Left lobe of liver (tissue), 2 donors: ENCODE data around the gene FAM76B. TPM values are rescaled to one million over a fixed set of nuclear protein-coding genes. Genes with fewer than 3 reads are reported as not detected.
A peak's percentile ranks its signal among the peaks of the same experiment; 100 is the strongest.

Source experiments
- ATAC-seq: fragments of 200-7000 bp; cut with Tn5 transposase; one replicate; pipeline ENCODE4 v1.9.1; 2020; ENCODE audit warnings: mild to moderate bottlenecking, moderate library complexity
- DNase-seq: peaks from one replicate; pipeline ENCODE4 v3.0.0-alpha.2; 2020; ENCODE audit warnings: low spot score
- total RNA-seq: library from RNA; stranded (reverse); gene quantifications from one replicate; pipeline ENCODE4 v1.2.1, GENCODE V29; 2021
- donor health status: DM: no; HTN: no; CAD: no; lungs with moderate emphysema.
- donor health status: DM: no; HTN: yes; CAD: no.

Gene FAM76B
- total RNA-seq, 1 donor from 2014 or later = 20.8 TPM

DNA sequence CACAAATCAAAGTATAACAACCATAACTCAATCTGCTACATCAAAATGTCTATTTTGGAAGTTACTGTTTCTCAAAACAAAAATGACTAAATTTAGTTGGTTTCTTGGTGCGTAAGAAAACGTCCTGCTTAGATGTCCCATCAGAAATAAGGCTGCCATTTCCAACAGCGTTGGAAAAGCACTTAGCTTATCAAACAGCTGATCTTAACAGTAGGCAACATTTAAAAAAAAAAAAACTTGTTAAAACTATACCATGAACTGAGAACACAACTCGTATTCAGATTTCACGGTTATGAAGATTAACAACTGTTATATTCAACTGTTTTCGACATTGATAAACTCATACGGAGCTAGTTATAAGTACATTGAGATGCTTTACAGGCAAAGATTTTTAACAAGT, 3.1 kb upstream of the FAM76B start:
- ATAC-seq = no peak

DNA sequence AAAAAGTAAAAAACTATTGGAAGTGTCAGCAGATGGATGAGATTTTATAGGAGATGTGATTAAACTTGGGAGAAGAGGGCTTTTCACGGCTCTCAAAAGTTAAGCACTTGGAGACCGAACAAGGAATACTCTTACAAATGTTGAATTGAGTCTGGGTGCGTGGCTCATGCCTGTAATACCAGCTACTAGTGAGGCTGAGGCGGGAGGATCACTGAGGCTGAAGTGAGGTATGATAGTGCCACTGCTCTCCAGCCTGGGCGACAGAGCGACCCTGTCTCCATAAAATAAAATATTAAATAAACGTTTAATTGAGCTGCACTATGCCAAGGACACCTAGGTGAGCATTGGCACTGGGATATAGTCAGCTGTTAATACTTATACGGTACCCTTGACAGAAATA, 2.6 kb upstream of the FAM76B start:
- no peak for ATAC-seq
- DNase-seq = no peak

More for the DNA sequence above, 3.1 kb upstream of the FAM76B start:
- no peak for DNase-seq

DNA sequence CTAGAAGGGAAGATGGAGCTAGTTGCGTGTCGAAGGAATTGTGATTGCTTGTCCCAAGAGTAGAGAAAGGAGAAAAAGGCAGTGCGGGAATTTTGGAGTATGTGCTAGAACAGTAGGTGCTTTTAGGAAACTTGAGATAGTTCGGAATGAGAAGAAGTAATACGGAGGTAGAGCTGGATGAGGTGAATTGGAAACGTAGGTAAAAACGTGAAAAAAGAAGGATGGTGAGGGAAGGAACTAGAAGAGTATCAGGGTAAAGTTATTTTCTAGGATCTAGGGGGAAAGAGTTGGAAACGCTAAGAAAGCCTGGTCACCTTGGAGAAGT, 2.1 kb upstream of the FAM76B start:
- DNase-seq (no peak), ATAC-seq (no peak)

DNA sequence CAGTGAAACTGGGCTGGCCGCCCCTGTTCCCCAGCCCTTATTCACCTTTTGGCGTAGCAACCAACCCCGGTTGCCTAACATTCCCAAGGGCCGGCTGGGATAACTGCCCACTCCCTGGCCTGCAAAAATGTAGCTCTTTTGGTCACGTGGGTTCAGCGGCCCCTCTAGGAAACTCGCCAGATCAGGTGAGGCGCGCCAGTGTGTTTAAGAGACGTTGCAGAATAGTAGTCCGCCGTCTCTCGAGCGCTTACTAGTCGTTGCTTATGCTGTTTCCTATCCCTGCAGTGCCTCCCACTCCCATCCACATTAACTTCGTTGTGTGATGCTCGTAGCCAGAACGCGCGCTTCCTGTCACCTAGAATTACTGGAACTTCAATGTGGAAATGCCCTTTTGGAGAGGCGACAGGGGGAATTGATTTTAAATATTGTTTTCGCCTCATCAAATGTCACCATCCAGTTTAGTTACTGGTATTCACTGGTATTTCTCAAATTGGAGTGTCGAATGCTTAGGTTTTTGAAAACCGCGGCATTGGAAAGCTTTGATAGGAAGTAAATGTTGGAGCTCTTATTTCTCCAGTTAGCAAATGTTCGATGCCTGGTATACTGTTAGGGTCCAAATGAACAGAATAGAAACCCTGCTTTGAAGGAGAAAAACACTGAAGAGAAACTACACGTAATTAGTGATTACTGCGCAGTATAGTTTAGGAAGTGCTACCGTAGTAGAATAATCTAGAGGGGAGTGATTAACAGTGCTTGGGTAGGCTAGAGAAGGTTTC, 1.5 kb upstream of the FAM76B start:
- DNase-seq (peak; percentile 96), ATAC-seq (peak; percentile 53)

DNA sequence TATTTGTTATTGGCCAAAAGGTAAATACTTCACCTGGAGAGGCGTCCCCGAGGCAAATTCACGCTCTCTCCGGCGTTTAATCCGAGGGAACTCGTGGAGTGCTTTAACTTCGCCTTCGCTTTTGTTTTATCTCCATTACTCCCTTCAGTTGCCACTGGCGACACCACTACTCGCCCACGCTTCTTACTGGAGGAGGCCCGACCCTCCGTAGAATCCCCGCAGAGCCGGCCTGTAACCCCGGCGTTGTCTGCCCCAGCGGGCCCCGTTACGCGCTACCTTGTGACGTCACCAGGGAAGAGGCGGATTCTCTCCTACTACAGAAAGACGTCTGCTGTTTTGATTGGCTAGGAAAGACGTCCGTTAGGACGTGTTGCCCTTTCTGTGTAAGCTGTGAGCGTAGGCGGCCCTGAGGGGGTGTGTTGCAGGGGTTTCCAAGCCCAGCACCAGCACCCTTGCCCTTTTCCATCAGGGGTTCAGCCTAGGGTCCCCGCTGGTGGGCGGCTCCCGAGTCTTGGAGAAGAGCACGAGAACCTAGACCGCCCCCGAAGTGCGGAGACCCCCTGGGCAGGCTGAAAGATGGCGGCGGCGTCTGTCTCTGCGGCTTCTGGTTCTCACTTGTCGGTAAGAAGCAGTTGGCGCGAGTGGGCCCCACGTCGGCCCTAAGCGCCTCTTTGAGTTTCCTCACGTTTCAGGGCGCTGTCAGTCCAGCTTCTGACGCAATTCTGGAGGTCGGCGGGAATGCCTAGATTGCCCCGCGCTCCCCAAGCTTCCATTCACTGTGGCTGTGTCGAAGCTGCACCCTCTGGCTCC, 746 bp upstream of the FAM76B start, which contains the start of gene CEP57:
TSS of gene CEP57 (plus strand) at position 376 of the 810 bp plus-strand sequence. CDS start at position 577, 201 bp downstream.
- ATAC-seq (peak; percentile 75), DNase-seq (peak; percentile 96)

DNA sequence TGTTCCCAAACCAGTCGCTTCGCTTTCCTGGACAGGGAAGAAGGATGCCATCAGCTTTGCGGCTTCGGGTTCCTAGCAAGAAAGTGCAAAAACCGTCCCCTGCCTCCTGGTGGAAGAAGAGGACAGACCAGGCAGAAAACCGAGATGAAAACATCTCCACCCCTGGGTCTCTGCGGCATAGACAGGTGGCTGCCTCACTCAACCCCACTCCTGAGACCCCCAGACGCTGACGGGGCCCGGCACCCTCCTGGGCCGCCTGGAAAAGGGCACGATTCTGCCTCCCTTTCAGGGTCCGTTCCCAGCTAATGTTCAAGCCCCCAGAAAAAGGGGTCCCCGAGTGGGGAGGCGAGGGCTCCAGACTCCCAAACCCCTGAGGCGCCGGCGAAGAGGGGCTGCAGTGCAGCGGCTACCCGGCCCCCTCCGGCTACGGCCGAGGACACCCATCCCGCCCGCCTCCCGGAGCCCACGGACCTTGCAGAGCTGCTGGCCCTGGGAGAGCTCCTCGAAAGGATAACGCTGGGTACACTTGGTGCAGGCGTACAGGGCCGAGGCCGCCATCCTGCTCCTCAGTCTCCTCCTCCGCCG, 569 bp downstream of the FAM76B start:
- no peak for ATAC-seq
- no peak for DNase-seq

DNA sequence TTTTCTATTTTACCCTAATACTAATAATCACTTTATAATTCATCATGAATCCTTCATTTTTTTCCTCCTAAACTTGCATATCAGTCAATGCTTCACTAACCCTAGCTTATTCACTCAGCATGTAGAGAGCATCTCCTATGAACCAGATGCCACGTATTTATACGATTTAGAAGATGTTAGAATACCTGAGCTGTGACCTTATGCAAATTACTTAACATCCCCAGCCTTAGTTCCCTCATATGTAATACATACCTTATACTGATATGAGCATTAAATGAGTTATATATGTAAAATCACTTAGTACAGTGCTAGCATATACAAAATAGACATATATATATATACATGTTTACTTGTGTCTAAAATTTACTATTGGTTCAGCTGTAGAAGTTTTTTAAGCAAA, 9.0 kb downstream of the FAM76B start:
- DNase-seq = no peak

DNA sequence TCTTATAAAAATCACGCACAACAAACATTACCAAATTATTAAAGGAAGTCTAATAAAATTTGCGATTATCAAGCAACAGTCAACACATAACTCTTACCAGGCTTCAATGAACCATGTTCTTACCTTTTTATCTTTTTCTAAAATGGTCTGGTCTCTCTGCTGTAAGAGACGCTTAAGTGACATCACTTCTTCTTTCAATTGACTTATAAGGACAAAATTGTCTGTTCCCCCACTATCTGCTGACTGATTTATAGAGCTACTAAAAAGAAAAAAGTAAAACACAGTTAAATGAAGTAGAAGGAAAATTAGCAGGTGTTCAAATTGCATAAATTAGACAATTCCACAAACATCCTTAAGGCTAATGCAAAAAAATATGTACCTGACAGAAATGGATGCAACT, 10.9 kb downstream of the FAM76B start:
- no peak for DNase-seq
- ATAC-seq = no peak

More for the DNA sequence above, 9.0 kb downstream of the FAM76B start:
- no peak for ATAC-seq

DNA sequence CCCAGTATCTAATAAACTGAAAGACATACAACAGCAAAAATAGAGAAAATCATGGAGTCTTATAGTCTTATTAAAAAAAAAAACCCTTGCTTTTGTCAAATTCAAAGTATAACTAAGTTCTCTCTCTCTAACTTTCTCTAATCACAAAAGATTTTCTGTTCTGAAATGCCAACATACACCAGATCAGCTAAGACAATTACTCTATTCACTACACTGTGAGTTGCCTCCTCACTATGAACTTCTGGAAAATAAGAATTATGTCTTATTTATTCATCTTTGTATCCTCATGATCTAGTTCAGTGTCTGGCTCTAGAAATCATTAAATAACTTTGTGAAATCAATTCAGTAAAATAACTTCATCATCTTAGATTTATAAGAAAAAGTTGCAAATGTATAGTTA, 12.7 kb downstream of the FAM76B start:
- no peak for ATAC-seq
- DNase-seq = no peak

DNA sequence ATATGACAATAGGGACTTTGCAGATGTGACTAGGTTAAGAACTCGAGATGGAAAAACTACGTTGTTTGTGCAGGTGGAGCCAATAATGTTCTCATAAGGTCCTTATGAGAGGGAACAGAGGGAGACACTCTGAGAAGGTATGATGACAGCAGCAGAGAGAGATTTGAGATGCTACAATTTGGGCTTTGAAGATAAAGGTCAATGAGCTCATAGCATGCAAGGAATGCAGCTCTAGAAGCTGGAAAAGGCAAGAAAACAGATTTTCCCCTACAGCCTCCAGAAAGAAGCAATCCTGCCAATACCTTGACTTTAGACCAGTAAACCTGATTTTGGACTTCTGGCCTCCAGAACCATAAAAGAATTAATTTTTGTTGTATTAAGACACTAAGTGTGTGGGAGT, 21.1 kb downstream of the FAM76B start:
- no peak for DNase-seq
- ATAC-seq = no peak

DNA sequence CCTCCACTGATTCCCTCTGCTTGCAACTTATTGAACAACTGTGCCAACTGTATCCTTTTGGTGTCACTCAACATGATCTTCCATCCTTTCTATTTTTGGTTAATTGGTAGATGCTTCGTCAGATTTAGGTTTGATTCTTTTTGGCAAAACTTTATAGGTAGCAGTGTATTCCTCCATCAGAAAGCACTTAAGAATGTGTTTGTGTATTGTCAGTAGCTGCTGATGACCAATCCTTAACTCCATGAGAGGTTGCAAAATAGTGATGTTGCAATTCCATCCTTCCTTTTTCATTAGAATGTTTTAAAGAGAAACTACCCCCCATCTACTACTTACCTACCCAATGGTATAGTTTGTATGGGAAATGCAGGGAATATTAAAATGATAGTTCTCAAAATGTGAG, 22.1 kb downstream of the FAM76B start:
- DNase-seq (no peak), ATAC-seq (peak; percentile 72)

DNA sequence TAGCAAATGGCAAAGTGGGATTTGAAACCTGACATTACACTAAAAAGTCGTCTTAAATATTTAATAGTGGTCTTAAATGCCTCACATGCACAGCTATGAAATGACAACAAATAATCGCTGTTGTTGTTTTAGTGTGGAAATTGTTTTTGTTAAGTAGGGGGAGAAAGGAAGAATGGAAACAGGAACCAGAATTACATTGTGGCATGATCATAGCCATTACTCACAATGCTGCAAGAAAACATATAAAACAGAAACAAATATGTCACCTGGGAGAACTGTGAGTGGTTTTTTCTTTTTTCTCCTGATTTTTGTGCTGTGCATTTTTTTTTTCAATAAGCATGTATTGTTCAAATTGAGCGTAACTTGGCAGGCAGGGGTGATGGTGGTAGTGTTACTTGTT, 22.9 kb downstream of the FAM76B start:
- ATAC-seq = no peak

DNA sequence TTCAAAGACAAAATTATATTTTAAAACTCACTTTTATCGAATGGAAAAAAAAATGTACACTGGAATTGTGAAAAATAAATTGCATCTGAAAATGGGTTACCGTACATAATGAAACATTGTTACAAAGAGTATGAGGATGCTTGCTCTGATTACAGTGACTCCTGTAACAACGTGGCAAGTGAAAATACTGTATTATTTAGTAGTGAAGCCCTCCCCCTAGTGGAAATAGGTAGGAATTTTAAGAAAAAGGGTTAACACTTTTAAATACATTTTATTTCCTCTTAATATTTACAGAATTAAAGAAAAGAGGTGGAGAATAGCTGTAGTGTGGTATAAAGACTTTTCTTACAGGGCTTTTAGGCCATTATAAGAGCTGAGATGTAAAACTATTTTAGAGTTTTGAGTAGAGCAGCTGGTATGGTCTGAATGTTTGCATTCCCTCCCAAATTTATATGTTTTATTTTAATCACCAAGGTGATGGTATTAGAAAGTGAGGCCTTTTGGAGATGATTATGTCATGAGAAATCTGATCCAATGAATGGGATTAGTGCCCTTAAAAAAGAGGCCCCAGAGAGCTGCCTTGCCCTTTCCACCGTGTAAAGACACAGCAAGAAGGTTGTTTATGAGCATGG, 25.2 kb downstream of the FAM76B start:
- ATAC-seq = peak; percentile 86

More for the DNA sequence above, 22.9 kb downstream of the FAM76B start:
- DNase-seq = no peak

DNA sequence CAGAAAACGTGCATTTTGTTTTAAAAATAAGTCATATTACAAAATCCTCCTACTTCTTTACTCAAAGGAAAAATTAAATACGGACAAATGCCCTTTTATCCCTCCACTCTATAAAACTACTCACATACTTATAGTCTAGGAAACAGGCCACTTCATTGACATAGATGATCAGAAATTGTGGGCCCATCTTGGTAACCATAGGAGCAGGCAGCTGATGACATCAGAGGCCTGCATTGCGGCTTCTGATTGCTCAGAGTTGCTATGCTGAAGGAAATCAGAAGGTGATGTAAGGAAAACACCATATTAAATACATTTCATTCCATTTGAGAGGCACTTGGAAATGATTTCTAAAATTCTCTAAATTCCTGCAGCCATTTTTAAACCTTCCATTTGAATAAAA, 27.0 kb downstream of the FAM76B start:
- no peak for DNase-seq

More for the DNA sequence above, 25.2 kb downstream of the FAM76B start:
- DNase-seq = no peak

DNA sequence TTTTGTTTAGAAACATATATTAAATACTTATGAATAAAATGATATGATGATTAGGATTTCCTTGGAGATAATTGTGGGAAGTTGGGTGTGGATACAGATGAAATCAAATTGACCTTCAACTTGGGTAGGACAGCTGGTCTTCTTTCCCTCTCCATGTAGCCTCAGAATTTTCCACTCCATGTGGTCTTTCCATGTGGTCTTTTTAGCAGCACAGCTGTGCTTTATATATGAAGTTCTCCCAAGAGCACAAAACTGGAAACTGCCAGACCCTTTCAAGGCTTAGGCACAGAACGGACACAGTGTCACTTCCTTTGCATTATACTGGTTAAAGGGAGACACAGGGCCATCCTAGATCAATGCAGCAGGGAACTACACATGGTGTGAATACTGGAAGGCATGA, 28.6 kb downstream of the FAM76B start:
- no peak for DNase-seq
- no peak for ATAC-seq

More for the DNA sequence above, 27.0 kb downstream of the FAM76B start:
- ATAC-seq = no peak

DNA sequence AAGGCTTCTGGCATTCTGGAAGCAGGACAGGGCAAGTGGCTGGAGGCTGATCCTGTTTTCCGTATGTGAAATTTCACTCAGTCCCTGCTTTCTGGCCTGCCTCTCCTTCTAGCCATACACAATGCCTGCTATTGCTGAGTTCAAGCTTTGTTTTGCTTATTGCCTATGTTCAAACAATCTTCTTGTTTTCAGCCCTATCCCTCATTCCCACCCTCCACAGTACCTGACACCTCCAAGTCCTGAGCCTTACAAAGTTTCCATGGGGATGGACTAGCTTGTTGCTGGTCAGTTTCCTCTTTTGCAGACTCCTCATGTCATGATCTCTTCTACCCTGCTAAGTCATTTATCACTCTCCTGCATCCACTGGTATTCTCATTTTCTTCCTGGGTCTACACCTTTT, 38.1 kb downstream of the FAM76B start:
- DNase-seq = no peak
- ATAC-seq = no peak

DNA sequence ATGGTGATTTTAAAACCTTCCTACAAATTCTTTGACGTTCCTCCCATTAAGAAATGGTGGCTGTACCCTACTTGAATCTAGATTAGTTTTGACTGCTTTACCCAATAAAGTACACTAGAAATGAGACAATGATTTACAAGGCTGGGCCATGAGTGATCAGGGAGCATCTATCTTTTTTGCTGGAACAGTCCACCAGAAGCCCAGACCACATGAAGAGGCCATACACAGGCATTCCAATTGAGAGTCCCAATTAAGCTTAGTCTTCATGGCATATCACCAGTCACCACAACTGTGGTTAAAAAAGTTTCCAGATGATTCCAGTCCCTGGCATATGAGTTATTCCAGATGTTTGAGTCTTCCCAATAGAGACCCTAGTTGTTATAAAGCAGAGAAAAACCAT, 39.5 kb downstream of the FAM76B start:
- DNase-seq = no peak
- ATAC-seq = no peak

DNA sequence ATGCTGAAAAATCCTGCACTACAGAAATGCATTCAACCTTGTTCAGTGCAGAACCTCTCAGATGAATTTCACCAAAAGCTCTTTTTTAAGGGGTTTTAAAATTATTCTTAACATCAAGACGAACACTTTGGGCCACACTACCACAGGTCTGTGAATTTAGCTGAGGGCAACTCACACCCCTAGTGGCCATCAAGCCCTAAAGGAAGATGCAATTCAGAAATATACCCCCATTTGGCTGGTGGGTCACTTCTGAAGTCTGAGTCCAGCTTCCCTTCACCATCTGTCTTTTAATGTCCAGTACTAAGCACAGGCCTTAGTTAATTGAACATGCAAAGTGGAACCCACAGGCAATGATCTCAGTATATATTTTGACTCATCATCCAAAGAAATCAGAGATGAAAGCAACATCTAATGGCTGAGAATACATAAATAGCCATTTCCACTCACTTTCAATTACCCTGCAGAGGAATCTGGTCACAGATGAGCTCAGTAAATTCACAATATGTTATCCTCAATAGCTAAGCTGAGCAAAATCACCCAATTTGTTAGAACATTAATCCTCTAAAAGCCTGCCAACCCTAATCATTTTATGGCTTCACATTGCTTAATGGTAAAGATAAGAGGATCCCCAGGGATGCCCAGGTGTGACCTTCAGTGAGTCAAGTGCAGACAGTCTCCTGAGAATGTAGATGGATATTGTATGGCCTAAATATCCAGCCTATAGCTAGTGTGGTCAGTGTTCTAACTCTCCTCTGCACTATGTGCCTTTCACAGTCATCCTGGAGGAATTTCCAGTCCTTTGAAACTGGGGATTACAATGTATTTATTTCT, 50.3 kb downstream of the FAM76B start:
- no peak for ATAC-seq
- DNase-seq = no peak

DNA sequence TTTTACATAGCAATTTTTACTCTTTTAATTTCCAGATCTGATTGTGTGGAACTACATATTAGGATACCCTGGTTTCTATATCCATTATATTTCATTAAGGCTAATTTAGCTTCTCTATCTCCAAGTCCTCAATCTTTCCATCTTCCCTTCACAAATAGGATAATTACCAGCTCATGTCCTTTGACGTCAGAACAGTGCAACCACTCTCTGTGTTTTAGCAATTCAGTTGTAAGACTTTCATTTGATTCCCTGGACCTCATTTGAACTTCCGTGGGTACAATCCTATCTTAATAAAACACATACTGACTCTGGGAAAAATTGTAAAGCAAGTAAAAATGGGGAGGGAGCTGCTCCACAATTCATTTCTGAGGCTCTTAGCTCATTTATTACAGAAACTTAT, 52.8 kb downstream of the FAM76B start:
- ATAC-seq (no peak), DNase-seq (no peak)

DNA sequence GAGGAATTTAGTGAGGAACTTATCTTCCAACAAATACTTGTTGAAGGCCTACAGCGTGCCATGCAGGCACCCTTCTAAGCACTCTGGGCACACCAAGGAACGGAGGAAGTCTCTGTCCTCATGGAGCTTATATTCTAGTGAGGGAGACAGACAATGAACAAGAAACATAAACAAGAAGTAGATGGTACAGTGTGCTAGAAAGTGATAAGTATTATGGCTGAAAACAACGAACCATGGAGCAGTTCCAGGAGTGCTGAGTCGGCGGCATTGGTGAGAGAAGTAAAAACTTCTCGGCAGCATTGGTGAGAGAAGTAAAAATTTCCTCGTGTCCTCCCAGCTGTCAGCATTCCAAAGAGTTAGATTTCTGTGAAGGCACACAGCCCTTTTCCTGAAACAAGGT, 53.2 kb downstream of the FAM76B start:
- DNase-seq (no peak), ATAC-seq (no peak)
